ENCODE data around the gene OSBPL6.

DNA sequence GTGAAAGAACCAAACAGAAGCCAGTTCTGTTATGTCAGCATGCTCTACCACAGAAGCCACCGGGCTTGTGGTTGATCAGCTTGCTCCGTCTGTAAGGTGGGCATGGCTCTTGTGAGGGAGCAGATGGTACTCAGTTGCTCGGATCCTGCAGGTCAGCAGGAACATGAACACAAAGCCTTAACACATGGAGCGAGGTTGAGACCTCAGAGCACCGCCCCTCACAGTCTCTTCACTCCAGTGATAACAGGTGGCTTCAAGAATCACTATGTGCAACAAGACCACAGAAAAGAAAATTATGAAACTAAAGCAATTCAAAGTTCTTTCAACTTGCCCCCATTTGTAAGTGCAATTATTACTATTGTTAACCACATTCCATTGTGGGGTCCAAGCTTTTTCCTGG is 72.1 kb downstream of the OSBPL6 start:
- no peak for TF ChIP-seq CTCF (IDR thresholded peaks at IDR 0.05 in 8 of 11, conservative IDR thresholded peaks at IDR 0.05 in 3 of 11)
- no peak for TF ChIP-seq POLR2A (IDR thresholded peaks at IDR 0.05)
- no peak for TF ChIP-seq POLR2AphosphoS5 (IDR thresholded peaks at IDR 0.05)
